Right forelimb (tissue), 1 donor: Measurements from ENCODE around the gene TVP23C.
"Not testable (repeated sequence)": the region's sequence is repeated elsewhere in the genome, so short reads cannot be mapped to it uniquely, and the experiment has no call there.

Experiments used
- DNase-seq: peaks from one replicate; pipeline ENCODE4 v3.0.0-alpha.2; 2018

Gene TVP23C

GRCh38 chr17:15563375-15563857, at the start of gene TVP23C:
Gene TVP23C (minus strand): TSS chr17:15563483. CDS start chr17:15563448, 35 bp downstream.
- peak; percentile 82 for DNase-seq

GRCh38 chr17:15592960-15593359, 29.7 kb upstream of the TVP23C start:
- DNase-seq = not testable (repeated sequence)

- DNase-seq = not testable (repeated sequence)
Observed at GRCh38 chr17:15591986-15592385, 28.7 kb upstream of the TVP23C start.

- DNase-seq = not testable (repeated sequence)
Observed at GRCh38 chr17:15590844-15591243, 27.6 kb upstream of the TVP23C start.

- DNase-seq = not testable (repeated sequence)
Observed at GRCh38 chr17:15589544-15590536, 26.6 kb upstream of the TVP23C start.

DNA sequence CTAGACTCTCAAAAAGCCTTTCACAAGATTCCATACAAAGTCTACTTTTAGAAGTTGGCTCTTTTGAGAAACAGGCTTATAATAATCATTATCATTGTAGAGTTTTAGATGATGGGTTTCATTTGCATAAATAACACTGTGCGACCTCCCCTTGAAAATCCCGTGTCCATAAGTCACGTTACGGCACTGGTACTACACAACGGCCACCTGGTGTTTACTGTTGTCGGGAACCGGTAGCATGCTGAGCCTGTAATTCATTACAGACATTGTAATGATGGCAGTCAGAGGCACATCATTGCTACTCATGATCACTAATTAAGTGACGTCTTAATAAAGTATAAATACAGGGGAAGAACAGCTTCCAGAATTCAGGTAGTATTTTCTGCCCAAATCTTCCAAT, 24.7 kb upstream of the TVP23C start:
- DNase-seq = not testable (repeated sequence)

GRCh38 chr17:15583313-15583712, 20.0 kb upstream of the TVP23C start:
- not testable (repeated sequence) for DNase-seq

DNA sequence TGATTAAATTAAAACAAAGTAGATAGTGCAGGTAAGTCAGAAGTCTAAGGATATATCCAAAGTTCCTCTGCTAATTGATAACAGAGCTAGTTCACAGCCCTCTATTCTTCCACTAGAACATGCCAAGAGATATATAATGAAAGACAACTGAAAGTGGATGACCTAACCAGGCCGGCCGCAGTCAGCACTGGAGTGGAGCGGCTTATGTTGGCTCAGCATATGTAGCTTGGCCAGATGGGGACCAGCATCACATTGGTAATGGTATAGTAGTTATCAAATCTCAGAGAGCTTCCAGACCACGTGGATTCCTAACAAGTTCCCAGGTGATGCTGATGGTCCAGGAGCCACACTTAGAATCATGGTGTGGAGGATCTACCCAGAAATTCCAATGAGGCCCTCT, 18.2 kb upstream of the TVP23C start:
- DNase-seq = not testable (repeated sequence)

GRCh38 chr17:15576848-15577247, 13.6 kb upstream of the TVP23C start:
- DNase-seq = not testable (repeated sequence)

DNA sequence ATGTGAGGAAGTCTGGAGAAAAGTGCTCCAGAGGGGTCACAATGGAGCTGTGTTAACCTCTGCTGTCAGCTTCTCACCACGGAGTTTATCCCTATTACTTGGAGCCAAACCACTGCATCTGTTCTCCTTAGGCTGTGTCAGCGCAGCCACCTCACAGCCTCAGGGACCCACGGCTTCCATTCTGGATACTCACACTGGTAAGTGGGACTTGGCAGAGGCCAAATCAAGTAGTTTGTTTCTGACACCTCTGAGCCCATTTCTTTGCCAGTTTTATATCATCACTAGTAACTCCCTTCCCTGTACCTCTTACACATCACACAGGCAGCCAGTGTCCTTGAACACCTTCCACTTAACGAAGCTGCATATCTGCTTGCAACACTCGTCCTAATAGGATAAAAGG, 11.4 kb upstream of the TVP23C start:
- DNase-seq = not testable (repeated sequence)

GRCh38 chr17:15573870-15574269, 10.6 kb upstream of the TVP23C start:
- not testable (repeated sequence) for DNase-seq

- not testable (repeated sequence) for DNase-seq
Observed at GRCh38 chr17:15562613-15563374, 489 bp downstream of the TVP23C start.

DNA sequence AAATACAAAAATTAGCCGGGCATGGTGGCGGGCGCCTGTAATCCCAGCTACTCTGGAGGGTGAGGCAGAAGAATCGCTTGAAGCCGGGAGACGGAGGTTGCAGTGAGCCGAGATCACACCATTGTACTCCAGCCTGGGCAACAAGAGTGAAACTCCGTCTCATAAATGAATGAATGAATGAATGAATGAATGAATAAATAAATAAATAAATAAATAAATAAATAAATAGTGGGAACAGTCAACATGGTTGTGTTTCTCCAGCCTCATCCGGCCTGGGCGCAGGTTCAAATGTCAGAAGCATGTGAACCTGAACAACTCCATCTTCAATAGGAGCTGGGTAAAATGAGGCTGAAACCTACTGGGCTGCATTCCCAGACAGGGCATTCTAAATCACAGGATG, 1.8 kb downstream of the TVP23C start:
- not testable (repeated sequence) for DNase-seq

DNA sequence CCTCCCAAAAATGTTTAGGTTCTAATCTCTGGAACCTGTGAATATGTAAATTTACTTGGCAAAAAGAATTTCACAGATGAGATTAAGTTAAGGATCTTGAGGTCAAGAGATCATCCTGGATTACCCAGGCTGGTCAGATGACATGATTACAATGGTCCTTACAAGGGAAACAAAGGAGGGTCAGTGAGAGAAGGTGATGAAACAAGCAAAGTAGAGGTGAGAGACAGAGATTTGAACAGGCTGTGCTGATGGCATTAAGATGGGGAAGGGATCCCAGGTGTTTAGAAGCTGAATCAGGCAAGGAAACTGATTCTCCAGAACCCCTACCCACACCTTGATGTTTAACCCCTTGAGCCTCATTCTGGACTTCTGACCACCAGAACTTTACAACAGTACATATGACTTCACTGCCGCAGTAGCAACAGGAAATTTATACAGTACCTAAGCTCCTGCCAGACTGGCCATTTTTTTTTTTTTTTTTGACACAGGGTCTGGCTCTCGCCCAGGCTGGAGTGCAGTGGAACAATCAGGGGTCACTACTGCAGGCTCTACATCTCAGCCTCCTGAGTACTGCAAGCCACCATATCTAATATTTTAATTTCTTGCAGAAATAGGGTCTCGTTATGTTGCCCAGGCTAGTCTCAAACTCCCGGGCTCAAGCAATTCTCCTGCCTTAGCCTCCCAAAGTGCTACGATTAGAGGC, 4.7 kb downstream of the TVP23C start:
- not testable (repeated sequence) for DNase-seq

DNA sequence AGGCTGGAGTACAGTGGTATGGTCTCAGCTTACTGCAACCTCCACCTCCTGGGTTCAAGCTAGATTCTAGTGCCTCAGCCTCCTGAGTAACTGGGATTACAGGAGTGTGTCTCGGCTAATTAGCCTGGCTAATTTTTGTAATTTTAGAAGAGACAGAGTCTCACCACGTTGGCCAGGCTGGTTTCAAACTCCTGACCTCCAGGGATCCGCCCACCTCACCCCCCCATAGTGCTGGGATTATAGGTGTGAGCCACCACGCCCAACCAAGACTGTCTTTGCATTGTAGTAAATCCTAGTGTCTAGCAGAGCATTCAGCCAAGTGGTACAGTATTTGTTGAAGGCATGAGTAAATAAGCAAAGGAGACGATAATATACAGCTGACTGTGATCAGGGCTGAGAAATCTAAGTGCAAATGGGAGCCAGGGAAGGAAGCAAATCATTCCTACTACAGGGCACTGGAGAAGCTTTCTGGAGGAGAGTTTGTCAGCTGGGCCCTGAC, 5.9 kb downstream of the TVP23C start:
- DNase-seq = not testable (repeated sequence)

DNA sequence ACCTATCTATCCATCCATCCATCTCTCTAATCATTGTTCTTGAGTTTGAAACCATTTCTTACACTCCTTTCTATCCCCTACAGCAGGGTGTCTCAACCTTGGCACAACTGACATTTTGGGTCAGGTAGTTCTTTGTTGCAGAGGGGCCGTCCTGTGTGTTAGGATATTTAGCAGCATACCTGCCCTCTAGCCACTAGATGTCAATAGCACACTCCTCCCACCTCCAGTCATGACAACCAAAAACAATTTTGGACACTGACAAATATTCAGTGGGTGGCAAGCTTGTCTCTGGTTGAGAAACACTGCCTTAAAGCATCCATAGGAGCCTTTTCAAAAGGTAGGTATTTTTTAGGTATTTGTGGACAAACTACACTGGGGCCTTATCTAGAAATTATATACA, 10.4 kb downstream of the TVP23C start:
- not testable (repeated sequence) for DNase-seq

- DNase-seq = not testable (repeated sequence)
Observed at GRCh38 chr17:15549552-15549951, 13.7 kb downstream of the TVP23C start.

GRCh38 chr17:15546604-15547003, 16.7 kb downstream of the TVP23C start:
- DNase-seq = not testable (repeated sequence)

DNA sequence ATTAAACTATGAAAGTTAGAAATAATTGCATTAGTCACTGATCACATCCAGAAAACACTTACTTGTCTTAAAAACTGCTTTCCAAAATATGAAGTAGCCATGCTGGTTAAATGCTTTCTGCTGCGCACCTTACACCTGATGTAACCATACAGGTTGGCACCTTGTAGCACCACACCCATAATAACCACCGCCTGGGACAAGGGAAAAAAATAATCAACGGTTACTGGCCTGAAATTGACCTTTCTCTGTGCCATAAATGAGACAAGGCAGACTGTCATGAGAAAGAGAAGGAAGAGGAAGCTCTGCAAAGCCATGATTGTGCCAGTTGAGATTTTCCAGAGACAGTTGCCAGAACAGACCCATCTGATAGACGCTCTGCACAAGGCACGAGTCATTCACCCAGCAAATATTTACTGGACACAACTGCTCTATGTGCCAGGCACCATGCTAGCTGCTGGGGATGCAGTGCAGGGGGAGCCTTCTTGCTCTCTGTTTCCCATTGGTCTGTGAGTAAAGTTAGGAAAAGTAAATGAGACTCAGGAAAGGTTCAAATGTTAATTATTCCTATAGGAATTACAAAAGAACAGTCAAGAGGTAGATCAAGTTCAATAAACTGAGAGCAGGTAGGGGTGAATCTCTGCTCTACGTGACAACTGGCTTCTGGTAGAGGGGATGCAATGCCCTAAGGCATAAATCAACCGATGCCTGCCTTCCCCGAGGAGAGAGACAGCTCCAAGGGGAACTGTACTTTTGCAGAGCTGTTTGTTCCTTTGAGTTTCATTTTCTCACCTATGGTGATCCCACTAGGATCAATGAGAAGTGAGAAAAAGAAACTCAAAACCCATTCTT, 22.7 kb downstream of the TVP23C start:
- DNase-seq = not testable (repeated sequence)

DNA sequence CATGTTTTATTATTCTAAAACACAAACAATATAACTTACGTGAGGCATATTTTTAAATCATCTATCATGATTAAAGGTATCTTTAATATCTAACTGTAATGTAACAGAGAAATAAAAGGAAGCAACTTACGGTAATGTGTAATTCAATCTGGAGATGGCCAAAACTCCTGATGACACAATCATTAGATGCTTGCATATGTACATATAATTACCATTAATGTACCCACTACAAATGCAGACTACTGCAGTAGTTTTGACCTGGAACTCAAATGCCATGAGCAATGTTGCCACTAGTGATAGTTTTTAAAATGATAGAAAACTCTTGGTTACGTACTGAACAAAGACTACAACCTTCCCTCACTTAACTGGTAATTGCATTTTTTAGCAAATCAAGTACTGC, 30.2 kb downstream of the TVP23C start:
- DNase-seq = not testable (repeated sequence)
